ENCODE data around the gene MLN. TPM values are rescaled to one million over a fixed set of nuclear protein-coding genes. Genes with fewer than 3 reads are reported as not detected.

Gene MLN
- polyA plus RNA-seq, 2 of the 4 experiments (the other 2 are of a cell fraction), result not detected

- no peak overlapping the region for H3K27ac ChIP-seq
- DNase-seq (ENCODE audit: low read depth in 1 of 2, low spot score in 1 of 2) (no peak), FAIRE-seq (no peak), ATAC-seq (no peak)
- no peak for TF ChIP-seq ESRRA (IDR thresholded peaks at IDR 0.05; ENCODE audit: borderline replicate concordance, low read length)
- TF ChIP-seq, protein P1, sequence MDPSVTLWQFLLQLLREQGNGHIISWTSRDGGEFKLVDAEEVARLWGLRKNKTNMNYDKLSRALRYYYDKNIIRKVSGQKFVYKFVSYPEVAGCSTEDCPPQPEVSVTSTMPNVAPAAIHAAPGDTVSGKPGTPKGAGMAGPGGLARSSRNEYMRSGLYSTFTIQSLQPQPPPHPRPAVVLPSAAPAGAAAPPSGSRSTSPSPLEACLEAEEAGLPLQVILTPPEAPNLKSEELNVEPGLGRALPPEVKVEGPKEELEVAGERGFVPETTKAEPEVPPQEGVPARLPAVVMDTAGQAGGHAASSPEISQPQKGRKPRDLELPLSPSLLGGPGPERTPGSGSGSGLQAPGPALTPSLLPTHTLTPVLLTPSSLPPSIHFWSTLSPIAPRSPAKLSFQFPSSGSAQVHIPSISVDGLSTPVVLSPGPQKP (IDR thresholded peaks at IDR 0.05; ENCODE audit: low read depth, low read length), result no peak
- no peak for TF ChIP-seq NPAS2 (CRISPR knock-in tag; IDR thresholded peaks at IDR 0.05; ENCODE audit: borderline replicate concordance)
- TF ChIP-seq KDM1A (IDR thresholded peaks at IDR 0.05; ENCODE audit: low read depth), result no peak
- no peak for TF ChIP-seq ZFP36 (IDR thresholded peaks at IDR 0.05; ENCODE audit: borderline replicate concordance, partially characterized antibody)
- TF ChIP-seq PHF8 (IDR thresholded peaks at IDR 0.05; ENCODE audit: borderline replicate concordance, low read depth), result no peak
- TF ChIP-seq TFCP2L1 (CRISPR knock-in tag; IDR thresholded peaks at IDR 0.05), result no peak
- no peak for TF ChIP-seq HOXB13 (CRISPR knock-in tag; IDR thresholded peaks at IDR 0.05; ENCODE audit: low read depth)
- TF ChIP-seq TP53 (CRISPR knock-in tag; IDR thresholded peaks at IDR 0.05), result no peak
- no peak for TF ChIP-seq KDM5A (IDR thresholded peaks at IDR 0.05)
- no peak for TF ChIP-seq HOXA7 (CRISPR knock-in tag; IDR thresholded peaks at IDR 0.05)
- TF ChIP-seq MAZ (IDR thresholded peaks at IDR 0.05; ENCODE audit: borderline replicate concordance, low read depth, low read length), result no peak
- no peak for TF ChIP-seq CBX8 (IDR thresholded peaks at IDR 0.05)
- TF ChIP-seq ZSCAN20 (CRISPR knock-in tag; IDR thresholded peaks at IDR 0.05), result no peak
- TF ChIP-seq RAD21 (conservative IDR thresholded peaks at IDR 0.05 in 1 of 2, IDR thresholded peaks at IDR 0.05 in 1 of 2), result no peak
- TF ChIP-seq, protein P2, sequence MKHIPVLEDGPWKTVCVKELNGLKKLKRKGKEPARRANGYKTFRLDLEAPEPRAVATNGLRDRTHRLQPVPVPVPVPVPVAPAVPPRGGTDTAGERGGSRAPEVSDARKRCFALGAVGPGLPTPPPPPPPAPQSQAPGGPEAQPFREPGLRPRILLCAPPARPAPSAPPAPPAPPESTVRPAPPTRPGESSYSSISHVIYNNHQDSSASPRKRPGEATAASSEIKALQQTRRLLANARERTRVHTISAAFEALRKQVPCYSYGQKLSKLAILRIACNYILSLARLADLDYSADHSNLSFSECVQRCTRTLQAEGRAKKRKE (CRISPR knock-in tag; IDR thresholded peaks at IDR 0.05; ENCODE audit: low read depth), result no peak
- TF ChIP-seq, protein P3, sequence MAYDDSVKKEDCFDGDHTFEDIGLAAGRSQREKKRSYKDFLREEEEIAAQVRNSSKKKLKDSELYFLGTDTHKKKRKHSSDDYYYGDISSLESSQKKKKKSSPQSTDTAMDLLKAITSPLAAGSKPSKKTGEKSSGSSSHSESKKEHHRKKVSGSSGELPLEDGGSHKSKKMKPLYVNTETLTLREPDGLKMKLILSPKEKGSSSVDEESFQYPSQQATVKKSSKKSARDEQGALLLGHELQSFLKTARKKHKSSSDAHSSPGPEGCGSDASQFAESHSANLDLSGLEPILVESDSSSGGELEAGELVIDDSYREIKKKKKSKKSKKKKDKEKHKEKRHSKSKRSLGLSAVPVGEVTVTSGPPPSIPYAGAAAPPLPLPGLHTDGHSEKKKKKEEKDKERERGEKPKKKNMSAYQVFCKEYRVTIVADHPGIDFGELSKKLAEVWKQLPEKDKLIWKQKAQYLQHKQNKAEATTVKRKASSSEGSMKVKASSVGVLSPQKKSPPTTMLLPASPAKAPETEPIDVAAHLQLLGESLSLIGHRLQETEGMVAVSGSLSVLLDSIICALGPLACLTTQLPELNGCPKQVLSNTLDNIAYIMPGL (CRISPR knock-in tag; IDR thresholded peaks at IDR 0.05; ENCODE audit: borderline replicate concordance), result no peak
- TF ChIP-seq RCOR1 (IDR thresholded peaks at IDR 0.05; ENCODE audit: low read depth, low read length), result no peak
- no peak for TF ChIP-seq POLR2A (IDR thresholded peaks at IDR 0.05; ENCODE audit: low read length)
- TF ChIP-seq FOSB (CRISPR knock-in tag; IDR thresholded peaks at IDR 0.05), result no peak
- ChIA-PET CTCF (interaction anchor here (1.3 kb wide), 1 partner anchor 210 kb away, joined by 3 read pairs; no protein-coding TSS in a partner anchor), POLR2A (no interaction called here)
- no peaks in the 10 kb centered on the region for H3K4me1 ChIP-seq
- no peak overlapping the region for H3K4me3 ChIP-seq
- H3K9me3 ChIP-seq, result no peaks in the 10 kb centered on the region
- no peak overlapping the region for H3K4me2 ChIP-seq
- 70% methylated on average over 8 of the region's 8 CpGs for WGBS (ENCODE audit: missing lambda C conversion rate)
Observed at GRCh38 chr6:33816911-33817310, 13.1 kb upstream of the MLN start.

DNA sequence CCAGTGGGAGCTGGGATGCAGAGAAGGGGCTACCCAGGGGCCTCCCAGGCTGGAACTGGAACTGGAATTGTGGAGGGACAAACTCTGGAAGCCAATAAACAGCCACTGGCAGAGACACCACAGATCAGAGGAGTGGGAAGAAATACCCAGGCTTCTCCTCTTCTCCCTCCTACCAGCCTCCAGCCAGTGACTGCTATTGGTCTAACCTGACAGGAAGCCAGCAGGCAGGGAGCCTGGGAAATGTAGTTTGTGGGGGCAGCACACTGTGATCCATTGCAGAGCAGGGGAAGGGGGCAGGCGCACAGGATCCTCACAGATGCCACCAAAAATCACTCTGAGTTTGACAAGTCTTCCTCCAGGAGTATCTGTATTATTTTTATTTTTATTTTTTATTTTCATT is 12.1 kb upstream of the MLN start:
- TF ChIP-seq, protein P4, sequence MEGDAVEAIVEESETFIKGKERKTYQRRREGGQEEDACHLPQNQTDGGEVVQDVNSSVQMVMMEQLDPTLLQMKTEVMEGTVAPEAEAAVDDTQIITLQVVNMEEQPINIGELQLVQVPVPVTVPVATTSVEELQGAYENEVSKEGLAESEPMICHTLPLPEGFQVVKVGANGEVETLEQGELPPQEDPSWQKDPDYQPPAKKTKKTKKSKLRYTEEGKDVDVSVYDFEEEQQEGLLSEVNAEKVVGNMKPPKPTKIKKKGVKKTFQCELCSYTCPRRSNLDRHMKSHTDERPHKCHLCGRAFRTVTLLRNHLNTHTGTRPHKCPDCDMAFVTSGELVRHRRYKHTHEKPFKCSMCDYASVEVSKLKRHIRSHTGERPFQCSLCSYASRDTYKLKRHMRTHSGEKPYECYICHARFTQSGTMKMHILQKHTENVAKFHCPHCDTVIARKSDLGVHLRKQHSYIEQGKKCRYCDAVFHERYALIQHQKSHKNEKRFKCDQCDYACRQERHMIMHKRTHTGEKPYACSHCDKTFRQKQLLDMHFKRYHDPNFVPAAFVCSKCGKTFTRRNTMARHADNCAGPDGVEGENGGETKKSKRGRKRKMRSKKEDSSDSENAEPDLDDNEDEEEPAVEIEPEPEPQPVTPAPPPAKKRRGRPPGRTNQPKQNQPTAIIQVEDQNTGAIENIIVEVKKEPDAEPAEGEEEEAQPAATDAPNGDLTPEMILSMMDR (IDR thresholded peaks at IDR 0.05), result no peak
- TF ChIP-seq HOXB13 (CRISPR knock-in tag; IDR thresholded peaks at IDR 0.05; ENCODE audit: low read depth) (no peak), CHD2 (IDR thresholded peaks at IDR 0.05; ENCODE audit: low read length, partially characterized antibody) (no peak), PHF8 (IDR thresholded peaks at IDR 0.05; ENCODE audit: borderline replicate concordance, low read depth) (no peak), MAX (IDR thresholded peaks at IDR 0.05) (no peak), CHD4 (IDR thresholded peaks at IDR 0.05; ENCODE audit: borderline replicate concordance) (no peak), RNF2 (IDR thresholded peaks at IDR 0.05; ENCODE audit: borderline replicate concordance, low read depth) (no peak), EHF (CRISPR knock-in tag; IDR thresholded peaks at IDR 0.05) (no peak), BCL3 (IDR thresholded peaks at IDR 0.05) (no peak), KDM5A (IDR thresholded peaks at IDR 0.05) (no peak), RCOR1 (IDR thresholded peaks at IDR 0.05; ENCODE audit: low read depth, low read length) (no peak), FOSL2 (IDR thresholded peaks at IDR 0.05) (no peak), FOSL2 (CRISPR knock-in tag; IDR thresholded peaks at IDR 0.05) (no peak)
- Histone ChIP-seq H3K4me2 (peak overlapping the region; percentile 14; the same call in 1 of the 3 replicates), H3K27ac (no peak overlapping the region), H3K4me3 (no peak overlapping the region), H3K9me3 (no peaks in the 10 kb centered on the region), H3K4me1 (no peaks in the 10 kb centered on the region)
- CTCF ChIA-PET, result interaction anchor here (0.7 to 1.3 kb wide), 2 partner anchors 43 to 211 kb away, joined by 3 read pairs; no protein-coding TSS in a partner anchor
- WGBS (ENCODE audit: missing lambda C conversion rate), result 7% methylated on average over 1 of the region's 1 CpG
- FAIRE-seq (no peak), ATAC-seq (peak; percentile 48 to 91; a peak in 3 of 6 replicates), DNase-seq (ENCODE audit: low read depth in 1 of 2, low spot score in 1 of 2) (peak in 1 of 2 experiments; percentile 39)
- POLR2A ChIA-PET, result no interaction called here
